DOHH2 (cell line): ENCODE data around the gene WNT3.

Experiments used
- EZH2phosphoT487 ChIP-seq: fragments of 200-600 bp; sonication (generic); IDR thresholded peaks from 2 replicates; pipeline ENCODE4 v1.6.1; 2017; ENCODE audit warnings: borderline replicate concordance, mild to moderate bottlenecking, antibody characterized with exemption, low read length, moderate library complexity, mixed read lengths
- TF ChIP-seq, protein P1 (sequence below): fragments of 200-600 bp; sonication (generic); IDR thresholded peaks from one replicate; pipeline ENCODE4 v1.5.1; 2014; ENCODE audit warnings: antibody characterized with exemption, mild to moderate bottlenecking, low read depth, low read length; ENCODE audit not compliant: poor library complexity, severe bottlenecking

DNA sequence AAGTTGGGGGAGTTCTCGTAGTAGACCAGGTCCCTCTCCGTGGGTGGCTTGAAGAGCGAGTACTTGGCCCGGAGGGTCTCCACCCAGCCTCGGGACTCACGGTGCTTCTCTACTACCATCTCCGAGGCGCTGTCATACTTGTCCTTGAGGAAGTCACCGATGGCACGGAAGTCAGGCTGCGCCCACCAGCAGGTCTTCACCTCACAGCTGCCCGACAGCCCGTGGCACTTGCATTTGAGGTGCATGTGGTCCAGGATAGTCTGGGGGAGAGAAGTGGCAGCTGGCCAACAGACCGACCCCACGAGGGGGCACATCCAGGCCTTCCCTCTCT is 50.0 kb downstream of the WNT3 start:
- TF ChIP-seq, protein P1, sequence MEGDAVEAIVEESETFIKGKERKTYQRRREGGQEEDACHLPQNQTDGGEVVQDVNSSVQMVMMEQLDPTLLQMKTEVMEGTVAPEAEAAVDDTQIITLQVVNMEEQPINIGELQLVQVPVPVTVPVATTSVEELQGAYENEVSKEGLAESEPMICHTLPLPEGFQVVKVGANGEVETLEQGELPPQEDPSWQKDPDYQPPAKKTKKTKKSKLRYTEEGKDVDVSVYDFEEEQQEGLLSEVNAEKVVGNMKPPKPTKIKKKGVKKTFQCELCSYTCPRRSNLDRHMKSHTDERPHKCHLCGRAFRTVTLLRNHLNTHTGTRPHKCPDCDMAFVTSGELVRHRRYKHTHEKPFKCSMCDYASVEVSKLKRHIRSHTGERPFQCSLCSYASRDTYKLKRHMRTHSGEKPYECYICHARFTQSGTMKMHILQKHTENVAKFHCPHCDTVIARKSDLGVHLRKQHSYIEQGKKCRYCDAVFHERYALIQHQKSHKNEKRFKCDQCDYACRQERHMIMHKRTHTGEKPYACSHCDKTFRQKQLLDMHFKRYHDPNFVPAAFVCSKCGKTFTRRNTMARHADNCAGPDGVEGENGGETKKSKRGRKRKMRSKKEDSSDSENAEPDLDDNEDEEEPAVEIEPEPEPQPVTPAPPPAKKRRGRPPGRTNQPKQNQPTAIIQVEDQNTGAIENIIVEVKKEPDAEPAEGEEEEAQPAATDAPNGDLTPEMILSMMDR, result no peak
- no peak for TF ChIP-seq EZH2phosphoT487
